H1 (cell line): ENCODE results near the gene PROSER2. TPM values are rescaled to one million over a fixed set of nuclear protein-coding genes. Genes with fewer than 3 reads are reported as not detected.
A peak's percentile ranks its signal among the peaks of the same experiment; 100 is the strongest.

Source experiments
- CTCF ChIA-PET: fragments of 300-600 bp; sonication (Branson Sonifier 250); formaldehyde crosslinking; loops from one replicate; lab custom pipeline; 2021; ENCODE audit not compliant: partially characterized antibody; lab: Charles Lee
- POLR2A ChIA-PET: fragments of 300-600 bp; sonication (Branson Sonifier 250); formaldehyde crosslinking; loops from one replicate; lab custom pipeline; 2021; ENCODE audit warnings: inconsistent platforms; ENCODE audit not compliant: partially characterized antibody; lab: Charles Lee
- DNase-seq, 2 experiments: peaks; one replicate each; pipeline versions ENCODE4 v3.0.0 to v3.0.0-alpha.2; 2010 to 2022; ENCODE audit warnings: low spot score in 2 of 2, low read depth in 1 of 2, mixed read lengths in 1 of 2
- FAIRE-seq: peaks from 2 replicates; lab custom pipeline; 2011; peaks lifted over from hg19 to GRCh38; lab: Jason Lieb, UNC
- H2AFZ ChIP-seq: 2 replicates; pipeline ENCODE4 v1.8.1; 2012; ENCODE audit warnings: low read length, inconsistent platforms
- H2AK5ac ChIP-seq: 2 replicates; pipeline ENCODE4 v1.6.1; 2013; ENCODE audit warnings: low read depth, low read length
- H2BK120ac ChIP-seq: replicated peaks from 2 replicates; pipeline ENCODE3; 2013; ENCODE audit warnings: low read depth, low read length, inconsistent platforms
- H2BK12ac ChIP-seq: 2 replicates; pipeline ENCODE4 v1.6.1; 2013; ENCODE audit warnings: low read depth, low read length
- H2BK15ac ChIP-seq: 2 replicates; pipeline ENCODE4 v1.6.1; 2013; ENCODE audit warnings: low read length
- H2BK20ac ChIP-seq: 2 replicates; pipeline ENCODE4 v1.6.1; 2013; ENCODE audit warnings: low read length
- H2BK5ac ChIP-seq: 2 replicates; pipeline ENCODE4 v1.6.1; 2013; ENCODE audit warnings: low read depth, low read length
- H3K14ac ChIP-seq: 2 replicates; pipeline ENCODE4 v1.6.1; 2013; ENCODE audit warnings: inconsistent platforms; ENCODE audit not compliant: insufficient read length
- H3K18ac ChIP-seq: 2 replicates; pipeline ENCODE4 v1.6.1; 2013; ENCODE audit warnings: low read length; ENCODE audit errors: extremely low read depth
- H3K23ac ChIP-seq: 2 replicates; pipeline ENCODE4 v1.6.1; 2013; ENCODE audit warnings: inconsistent platforms; ENCODE audit not compliant: insufficient read length
- H3K23me2 ChIP-seq: 2 replicates; pipeline ENCODE4 v1.6.1; 2013; ENCODE audit warnings: low read depth, low read length
- H3K27ac ChIP-seq: 2 replicates; pipeline ENCODE4 v1.6.1; 2011; ENCODE audit warnings: low read depth, low read length, inconsistent platforms
- H3K27me3 ChIP-seq, 4 experiments: replicated peaks in 1 of 4; 1 replicate in 1 of 4; 2 replicates in 3 of 4; pipeline versions ENCODE4 v1.6.1 to v1.8.1; 2011 to 2013; ENCODE audit warnings: low read length in 3 of 4, mild to moderate bottlenecking in 3 of 4, inconsistent platforms in 2 of 4, mixed read lengths in 2 of 4, moderate library complexity in 1 of 4; ENCODE audit not compliant: control insufficient read depth in 3 of 4, insufficient read depth in 3 of 4; ENCODE audit errors: extremely low read depth in 1 of 4
- H3K36me3 ChIP-seq, 4 experiments: 2 replicates each; pipeline versions ENCODE4 v1.6.1 to v1.8.1; 2011 to 2013; ENCODE audit warnings: mild to moderate bottlenecking in 4 of 4, low read length in 3 of 4, moderate library complexity in 2 of 4, control low read depth in 1 of 4, inconsistent platforms in 1 of 4; ENCODE audit not compliant: insufficient read depth in 4 of 4, control insufficient read depth in 2 of 4
- H3K4ac ChIP-seq: replicated peaks from 2 replicates; pipeline ENCODE3; 2013; ENCODE audit warnings: low read length, low read depth, mixed read lengths, inconsistent platforms; ENCODE audit not compliant: insufficient read length
- H3K4me1 ChIP-seq, 4 experiments: replicated peaks in 1 of 4; 1 replicate in 1 of 4; 2 replicates in 3 of 4; pipeline versions ENCODE4 v1.6.1 to v1.8.1; 2011 to 2013; ENCODE audit warnings: low read length in 3 of 4, inconsistent platforms in 2 of 4, mixed read lengths in 1 of 4; ENCODE audit not compliant: insufficient read depth in 4 of 4, control insufficient read depth in 3 of 4
- H3K4me2 ChIP-seq, 2 experiments: 2 replicates each; pipeline versions ENCODE4 v1.6.1 to v1.8.1; 2011 to 2013; ENCODE audit warnings: low read depth in 2 of 2, low read length in 2 of 2, control low read depth in 1 of 2, inconsistent platforms in 1 of 2, mild to moderate bottlenecking in 1 of 2; ENCODE audit not compliant: insufficient read depth in 1 of 2
- H3K4me3 ChIP-seq, 4 experiments: fragments of 200-600, 300-600 bp in 1 of 4; sonication (generic), shearing (Covaris generic), sonication (Bioruptor Twin) in 1 of 4; 2 replicates each; pipeline versions ENCODE4 v1.5.1 to v1.8.1; 2011 to 2016; ENCODE audit warnings: low read length in 4 of 4, low read depth in 3 of 4, control low read depth in 2 of 4, inconsistent platforms in 2 of 4, mild to moderate bottlenecking in 2 of 4, mixed read lengths in 1 of 4, moderate library complexity in 1 of 4; ENCODE audit not compliant: insufficient read depth in 2 of 4; ENCODE audit errors: extremely low read depth in 1 of 4
- H3K56ac ChIP-seq: replicated peaks from 2 replicates; pipeline ENCODE3; 2013; ENCODE audit warnings: low read depth, mild to moderate bottlenecking, mixed read lengths, low read length, inconsistent platforms; ENCODE audit not compliant: insufficient read length
- H3K79me1 ChIP-seq: 2 replicates; pipeline ENCODE4 v1.6.1; 2013; ENCODE audit warnings: low read depth, low read length, control low read depth
- H3K79me2 ChIP-seq, 2 experiments: 2 replicates each; pipeline versions ENCODE4 v1.6.1 to v1.8.1; 2012 to 2013; ENCODE audit warnings: low read length in 2 of 2, mild to moderate bottlenecking in 2 of 2, inconsistent platforms in 1 of 2; ENCODE audit not compliant: insufficient read depth in 2 of 2, control insufficient read depth in 1 of 2
- H3K9ac ChIP-seq, 4 experiments: replicated peaks in 1 of 4; 1 replicate in 1 of 4; 2 replicates in 3 of 4; pipeline versions ENCODE4 v1.6.1 to v1.8.1; 2011 to 2013; ENCODE audit warnings: low read depth in 3 of 4, low read length in 3 of 4, control low read depth in 2 of 4, mild to moderate bottlenecking in 2 of 4, moderate library complexity in 2 of 4, inconsistent platforms in 1 of 4; ENCODE audit errors: extremely low read depth in 1 of 4
- H3K9me3 ChIP-seq, 2 experiments: 2 replicates each; pipeline versions ENCODE4 v1.6.1 to v1.8.1; 2012 to 2013; ENCODE audit warnings: mild to moderate bottlenecking in 2 of 2, moderate library complexity in 2 of 2, control low read depth in 1 of 2, inconsistent platforms in 1 of 2, low read depth in 1 of 2, low read length in 1 of 2, mixed read lengths in 1 of 2; ENCODE audit not compliant: insufficient read depth in 2 of 2
- H4K20me1 ChIP-seq, 2 experiments: replicated peaks in 1 of 2; 2 replicates each; pipeline versions ENCODE3 to v1.8.1; 2011 to 2013; ENCODE audit warnings: inconsistent platforms in 2 of 2, low read length in 2 of 2, mild to moderate bottlenecking in 1 of 2; ENCODE audit not compliant: insufficient read depth in 2 of 2, control insufficient read depth in 1 of 2
- H4K5ac ChIP-seq: 2 replicates; pipeline ENCODE4 v1.6.1; 2013; ENCODE audit warnings: low read length, low read depth, mixed read lengths, inconsistent platforms; ENCODE audit not compliant: insufficient read length
- H4K8ac ChIP-seq: 2 replicates; pipeline ENCODE4 v1.8.0; 2013; ENCODE audit warnings: mild to moderate bottlenecking, moderate library complexity, low read length, inconsistent platforms; ENCODE audit not compliant: insufficient read depth; ENCODE audit errors: extremely low read depth
- H4K91ac ChIP-seq: replicated peaks from 2 replicates; pipeline ENCODE3; 2013; ENCODE audit warnings: low read length, mixed read lengths, inconsistent platforms; ENCODE audit not compliant: insufficient read length
- TBP ChIP-seq: IDR thresholded peaks from 2 replicates; pipeline ENCODE4 v1.6.1; 2011; ENCODE audit warnings: low read depth, low read length, improper control_type of control experiment
- WGBS, 2 experiments: shearing (Covaris generic) in 1 of 2; methylation state at CpG; one replicate each; pipeline versions ENCODE4 v1.1.6 to v1.1.7; 2013 to 2015; ENCODE audit warnings: low lambda C conversion rate in 2 of 2, mixed read lengths in 2 of 2, inconsistent platforms in 1 of 2, low coverage in 1 of 2, missing lambda C conversion rate in 1 of 2; ENCODE audit not compliant: insufficient replicate concordance in 2 of 2, insufficient coverage in 1 of 2, insufficient read length in 1 of 2; ENCODE audit errors: extremely low coverage in 1 of 2, missing lambda C conversion rate in 1 of 2; 5-methylcytosine and 5-hydroxymethylcytosine counted together
- polyA plus RNA-seq, 7 experiments: library from polyadenylated mRNA; depleted of rRNA in 3 of 7; stranded (reverse) in 5 of 7; unstranded in 2 of 7; fragments of >200 nt in 5 of 7; fragments of 200-250 nt in 2 of 7; gene quantifications; 1 replicate in 5 of 7; 2 replicates in 1 of 7; 4 replicates in 1 of 7; pipeline versions ENCODE4 v1.2.1 to v1.2.3, GENCODE V29; 2011 to 2013; ENCODE audit warnings: missing spikeins in 2 of 7, mixed read lengths in 2 of 7
- total RNA-seq: library from RNA; stranded (reverse); fragmentation: NEBNext Ultra II Directional; extraction: Animal tissue kit (Norgen Biotek cat#: 25700); gene quantifications from 2 replicates; pipeline ENCODE4 v1.2.1, GENCODE V29; 2021
- TF ChIP-seq, protein P1 (sequence below): IDR thresholded peaks from 2 replicates; pipeline ENCODE4 v1.6.1; 2012; ENCODE audit warnings: inconsistent platforms

Gene PROSER2
- total and polyA plus RNA-seq, 2 of the 8 experiments (the other 6 are each of a cell fraction or from before 2014, with no cell fraction given): 3.9 to 13.7 TPM

DNA sequence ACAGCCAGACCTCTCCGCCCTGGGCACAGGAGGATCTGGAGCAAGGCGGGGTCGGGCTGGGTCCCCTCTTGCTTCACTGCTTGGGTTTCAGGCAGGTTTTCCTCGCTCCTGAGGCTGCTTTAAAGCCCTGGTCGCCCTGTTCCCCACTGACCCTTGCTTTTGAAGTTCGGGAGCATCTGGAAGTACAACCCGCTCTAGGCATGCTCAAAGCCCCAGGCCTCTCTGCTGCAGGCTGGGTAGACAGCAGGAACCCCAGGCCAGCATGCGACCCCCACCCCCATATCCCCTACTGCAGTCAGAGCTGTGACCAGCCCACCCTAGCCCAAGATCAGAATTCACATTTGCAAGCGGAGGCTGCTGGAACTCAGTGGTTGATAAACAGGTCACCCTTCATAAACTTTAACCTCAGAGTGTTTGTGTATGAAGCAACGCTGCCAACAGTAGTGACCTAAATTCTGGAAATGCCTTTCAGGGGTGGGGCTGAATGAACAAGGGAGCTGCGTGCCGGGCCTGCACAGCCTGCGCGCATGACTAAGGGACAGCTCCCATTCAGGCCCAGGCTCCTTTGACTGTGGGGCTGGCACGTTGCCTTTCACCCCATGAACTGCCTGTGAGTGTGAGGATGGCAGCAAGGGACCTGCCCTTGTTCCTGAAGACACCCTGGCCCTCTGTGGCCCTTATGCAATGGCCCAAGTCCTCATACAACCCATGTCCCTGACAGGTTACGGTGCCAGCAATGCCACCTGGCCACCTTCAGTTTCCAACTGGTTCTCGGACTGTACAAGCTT is 52.5 kb downstream of the PROSER2 start:
- peak overlapping the region; percentile 83 for H4K8ac ChIP-seq
- no peak for DNase-seq
- no peaks in the 10 kb centered on the region for H3K23me2 ChIP-seq
- POLR2A ChIA-PET: interaction anchor here (1.1 to 2.2 kb wide), 2 partner anchors 10 to 37 kb away, joined by 4 to 6 read pairs; no protein-coding TSS in a partner anchor
- TF ChIP-seq TBP: no peak
- TF ChIP-seq, protein P1, sequence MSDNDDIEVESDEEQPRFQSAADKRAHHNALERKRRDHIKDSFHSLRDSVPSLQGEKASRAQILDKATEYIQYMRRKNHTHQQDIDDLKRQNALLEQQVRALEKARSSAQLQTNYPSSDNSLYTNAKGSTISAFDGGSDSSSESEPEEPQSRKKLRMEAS: 0 out of 2 replicates have a peak, but pooled peaks have one; percentile 8
- TF ChIP-seq, all 59 proteins: peak for 1
- no peaks in the 10 kb centered on the region for H3K79me1 ChIP-seq
- no peaks in the 10 kb centered on the region for H3K79me2 ChIP-seq
- H3K14ac ChIP-seq: no peak overlapping the region
- peak overlapping the region; percentile 63 for H3K4ac ChIP-seq
- no peaks in the 10 kb centered on the region for H3K9me3 ChIP-seq
- H4K20me1 ChIP-seq: no peaks in the 10 kb centered on the region
- H3K9ac ChIP-seq: peak overlapping the region in 1 of 4 experiments; percentile 45; a peak in 1 of 7 replicates
- H2BK120ac ChIP-seq: peak overlapping the region; percentile 40
- H3K56ac ChIP-seq: no peak overlapping the region
- H4K5ac ChIP-seq: peak overlapping the region; percentile 70
- H2AK5ac ChIP-seq: 0 out of 2 replicates have a peak overlapping the region, but pooled peaks have one; percentile 4
- 73% methylated on average over 17 of the region's 17 CpGs; no CpG with 5 or more reads in 1 of the 2 experiments for WGBS, 2 experiments
- H2BK5ac ChIP-seq: peak overlapping the region; percentile 83; the same call in 1 of the 2 replicates
- CTCF ChIA-PET: interaction anchor here (0.8 to 3.1 kb wide), 13 partner anchors 8 to 154 kb away, joined by 3 to 10 read pairs (median 4); no protein-coding TSS in a partner anchor
- peak overlapping the region; percentile 88; the same call in 1 of the 2 replicates for H2BK12ac ChIP-seq
- peak overlapping the region; percentile 83 for H2BK15ac ChIP-seq
- no peaks in the 10 kb centered on the region for H3K36me3 ChIP-seq
- peak overlapping the region; percentile 91 for H2AFZ ChIP-seq
- H3K4me3 ChIP-seq: no peak overlapping the region; a peak in 1 of 8 replicates
- H3K23ac ChIP-seq: no peak overlapping the region
- H3K4me2 ChIP-seq: peak overlapping the region; percentile 55 to 57
- peak overlapping the region; percentile 98 for H2BK20ac ChIP-seq
- no peak for FAIRE-seq
- H3K18ac ChIP-seq: peak overlapping the region; percentile 99
- H3K27ac ChIP-seq: peak overlapping the region; percentile 69
- H3K27me3 ChIP-seq: no peaks in the 10 kb centered on the region
- peaks cover 6 to 16% (median 14%) of the 10 kb centered on the region in 4 experiments for H3K4me1 ChIP-seq
- H4K91ac ChIP-seq: peak overlapping the region; percentile 92
